ENCODE data around the gene DKK2. TPM values are rescaled to one million over a fixed set of nuclear protein-coding genes. Genes with fewer than 3 reads are reported as not detected.

DKK2 gene
- 1 to 10 TPM in 1 of 3 donors, under 1 TPM in 1, not detected in 1; 0.36 to 4.3 TPM for total RNA-seq
- long read RNA-seq, donor 1, partial matches to known transcripts: 0 of 4 reads
- long read RNA-seq, donor 1, other reads (novel, unspliced or antisense): 0 of 4 reads
- long read RNA-seq, donor 2: 0 reads

- ATAC-seq (no peak), DNase-seq (peak in 2 of 3 donors; percentile 17 to 41)
- H3K4me1 ChIP-seq (ENCODE audit: low read depth): no peaks in the 10 kb centered on the region
- H3K36me3 ChIP-seq (ENCODE audit: low read depth): no peaks in the 10 kb centered on the region
- no peak within 1 kb of the TSS for H3K4me3 ChIP-seq
- TF ChIP-seq CTCF (IDR thresholded peaks at IDR 0.05): no peak
- H3K9me3 ChIP-seq: no peaks in the 10 kb centered on the region
- intact Hi-C loops (cut with DNase I, micrococcal nuclease): no loop called here
Measured at GRCh38 chr4:107035819-107036583, at the start of gene DKK2. Gene DKK2 (minus strand): TSS chr4:107036313. CDS start chr4:107035591, 722 bp downstream.

GRCh38 chr4:107077192-107077591 lies 41.1 kb upstream of the DKK2 start:
- intact Hi-C loops (cut with DNase I, micrococcal nuclease): no loop called here
- no peak for TF ChIP-seq CTCF (IDR thresholded peaks at IDR 0.05)

GRCh38 chr4:107072836-107073736 lies 37.0 kb upstream of the DKK2 start:
- no peak for TF ChIP-seq CTCF (IDR thresholded peaks at IDR 0.05)
- H3K4me1 ChIP-seq (ENCODE audit: low read depth): no peaks in the 10 kb centered on the region
- H3K9me3 ChIP-seq: no peaks in the 10 kb centered on the region
- DNase-seq (no peak), ATAC-seq (no peak)
- H3K36me3 ChIP-seq (ENCODE audit: low read depth): no peaks in the 10 kb centered on the region
- no peak overlapping the region for H3K4me3 ChIP-seq
- intact Hi-C loops (cut with DNase I, micrococcal nuclease): no loop called here

More at GRCh38 chr4:107077192-107077591, 41.1 kb upstream of the DKK2 start:
- Histone ChIP-seq H3K9me3 (no peaks in the 10 kb centered on the region), H3K4me1 (ENCODE audit: low read depth) (no peaks in the 10 kb centered on the region), H3K36me3 (ENCODE audit: low read depth) (no peaks in the 10 kb centered on the region), H3K4me3 (no peak overlapping the region)
- ATAC-seq: no peak
- no peak for DNase-seq

GRCh38 chr4:107071108-107071507 lies 35.0 kb upstream of the DKK2 start:
- intact Hi-C loops (cut with DNase I, micrococcal nuclease): no loop called here
- DNase-seq: no peak
- Histone ChIP-seq H3K4me3 (no peak overlapping the region), H3K4me1 (ENCODE audit: low read depth) (no peaks in the 10 kb centered on the region), H3K36me3 (ENCODE audit: low read depth) (no peaks in the 10 kb centered on the region), H3K9me3 (no peaks in the 10 kb centered on the region)
- TF ChIP-seq CTCF (IDR thresholded peaks at IDR 0.05): no peak
- no peak for ATAC-seq

- Histone ChIP-seq H3K4me1 (ENCODE audit: low read depth) (no peaks in the 10 kb centered on the region), H3K4me3 (no peak overlapping the region), H3K9me3 (no peaks in the 10 kb centered on the region), H3K36me3 (ENCODE audit: low read depth) (no peaks in the 10 kb centered on the region)
- DNase-seq: no peak
- no peak for ATAC-seq
- intact Hi-C loops (cut with DNase I, micrococcal nuclease): no loop called here
- no peak for TF ChIP-seq CTCF (IDR thresholded peaks at IDR 0.05)
Measured at GRCh38 chr4:107069049-107069448, 32.9 kb upstream of the DKK2 start.

All from mucosa of descending colon (tissue), 3 donors.